Uterus (tissue), 2 donors: ENCODE measurements around the gene CDS2.

ENCODE experiments used
- POLR2A ChIP-seq, 2 donors: fragments of 450-650 bp; IDR thresholded peaks; one replicate each; pipeline ENCODE4 v1.6.1; 2016; ENCODE audit warnings: antibody characterized with exemption in 2 of 2, mild to moderate bottlenecking in 1 of 2, moderate library complexity in 1 of 2
- TF ChIP-seq, protein P1 (sequence below), 4 experiments: fragments of 200-600 bp in 2 of 4; fragments of 450-650 bp in 2 of 4; sonication (generic) in 2 of 4; IDR thresholded peaks; one replicate each; pipeline ENCODE4 v1.5.1; 2016 to 2019; ENCODE audit warnings: antibody characterized with exemption in 4 of 4, mild to moderate bottlenecking in 2 of 4, moderate library complexity in 1 of 4

DNA sequence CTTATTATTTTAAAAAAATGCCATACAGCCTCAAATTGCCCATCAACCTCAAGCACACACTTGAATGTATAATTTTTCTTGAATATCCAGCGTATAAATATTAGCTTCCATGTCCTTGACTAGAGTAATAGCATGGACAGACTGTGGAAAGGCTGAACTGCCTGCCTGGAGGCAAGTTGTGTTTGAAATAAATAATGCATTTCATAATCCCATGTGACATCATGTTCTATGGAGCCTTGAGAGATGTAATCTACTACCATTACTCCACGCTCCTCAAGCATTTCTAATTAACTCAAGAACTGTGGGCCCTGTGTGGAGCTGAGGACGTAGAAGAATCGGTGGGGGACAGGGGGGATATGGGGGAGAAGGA is 94.2 kb downstream of the CDS2 start:
- TF ChIP-seq, protein P1, sequence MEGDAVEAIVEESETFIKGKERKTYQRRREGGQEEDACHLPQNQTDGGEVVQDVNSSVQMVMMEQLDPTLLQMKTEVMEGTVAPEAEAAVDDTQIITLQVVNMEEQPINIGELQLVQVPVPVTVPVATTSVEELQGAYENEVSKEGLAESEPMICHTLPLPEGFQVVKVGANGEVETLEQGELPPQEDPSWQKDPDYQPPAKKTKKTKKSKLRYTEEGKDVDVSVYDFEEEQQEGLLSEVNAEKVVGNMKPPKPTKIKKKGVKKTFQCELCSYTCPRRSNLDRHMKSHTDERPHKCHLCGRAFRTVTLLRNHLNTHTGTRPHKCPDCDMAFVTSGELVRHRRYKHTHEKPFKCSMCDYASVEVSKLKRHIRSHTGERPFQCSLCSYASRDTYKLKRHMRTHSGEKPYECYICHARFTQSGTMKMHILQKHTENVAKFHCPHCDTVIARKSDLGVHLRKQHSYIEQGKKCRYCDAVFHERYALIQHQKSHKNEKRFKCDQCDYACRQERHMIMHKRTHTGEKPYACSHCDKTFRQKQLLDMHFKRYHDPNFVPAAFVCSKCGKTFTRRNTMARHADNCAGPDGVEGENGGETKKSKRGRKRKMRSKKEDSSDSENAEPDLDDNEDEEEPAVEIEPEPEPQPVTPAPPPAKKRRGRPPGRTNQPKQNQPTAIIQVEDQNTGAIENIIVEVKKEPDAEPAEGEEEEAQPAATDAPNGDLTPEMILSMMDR (IDR thresholded peaks at IDR 0.05) = no peak
- TF ChIP-seq POLR2A (IDR thresholded peaks at IDR 0.05) = no peak
